ENCODE data around the gene ZBTB8OS.

The ZBTB8OS gene

DNA sequence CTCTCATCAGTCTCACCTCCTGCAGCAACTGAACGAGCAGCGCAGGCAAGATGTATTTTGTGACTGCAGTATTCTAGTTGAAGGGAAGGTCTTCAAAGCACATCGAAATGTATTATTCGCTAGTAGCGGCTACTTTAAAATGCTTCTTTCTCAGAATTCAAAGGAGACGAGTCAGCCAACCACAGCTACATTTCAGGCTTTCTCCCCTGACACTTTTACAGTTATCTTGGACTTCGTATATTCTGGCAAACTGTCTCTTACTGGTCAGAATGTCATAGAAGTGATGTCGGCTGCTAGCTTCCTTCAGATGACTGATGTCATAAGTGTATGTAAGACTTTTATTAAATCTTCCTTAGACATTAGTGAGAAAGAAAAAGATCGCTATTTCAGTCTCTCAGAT lies 57.4 kb downstream of the ZBTB8OS start:
- CTCF ChIA-PET, result no interaction called here
- no peak overlapping the region for H3K27ac ChIP-seq
- POLR2A ChIA-PET (ENCODE audit: low non-redundant PET), result no interaction called here
- DNase-seq (ENCODE audit: low spot score), result no peak
- TF ChIP-seq, protein P1, sequence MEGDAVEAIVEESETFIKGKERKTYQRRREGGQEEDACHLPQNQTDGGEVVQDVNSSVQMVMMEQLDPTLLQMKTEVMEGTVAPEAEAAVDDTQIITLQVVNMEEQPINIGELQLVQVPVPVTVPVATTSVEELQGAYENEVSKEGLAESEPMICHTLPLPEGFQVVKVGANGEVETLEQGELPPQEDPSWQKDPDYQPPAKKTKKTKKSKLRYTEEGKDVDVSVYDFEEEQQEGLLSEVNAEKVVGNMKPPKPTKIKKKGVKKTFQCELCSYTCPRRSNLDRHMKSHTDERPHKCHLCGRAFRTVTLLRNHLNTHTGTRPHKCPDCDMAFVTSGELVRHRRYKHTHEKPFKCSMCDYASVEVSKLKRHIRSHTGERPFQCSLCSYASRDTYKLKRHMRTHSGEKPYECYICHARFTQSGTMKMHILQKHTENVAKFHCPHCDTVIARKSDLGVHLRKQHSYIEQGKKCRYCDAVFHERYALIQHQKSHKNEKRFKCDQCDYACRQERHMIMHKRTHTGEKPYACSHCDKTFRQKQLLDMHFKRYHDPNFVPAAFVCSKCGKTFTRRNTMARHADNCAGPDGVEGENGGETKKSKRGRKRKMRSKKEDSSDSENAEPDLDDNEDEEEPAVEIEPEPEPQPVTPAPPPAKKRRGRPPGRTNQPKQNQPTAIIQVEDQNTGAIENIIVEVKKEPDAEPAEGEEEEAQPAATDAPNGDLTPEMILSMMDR (conservative IDR thresholded peaks at IDR 0.05; ENCODE audit: low read depth), result no peak

DNA sequence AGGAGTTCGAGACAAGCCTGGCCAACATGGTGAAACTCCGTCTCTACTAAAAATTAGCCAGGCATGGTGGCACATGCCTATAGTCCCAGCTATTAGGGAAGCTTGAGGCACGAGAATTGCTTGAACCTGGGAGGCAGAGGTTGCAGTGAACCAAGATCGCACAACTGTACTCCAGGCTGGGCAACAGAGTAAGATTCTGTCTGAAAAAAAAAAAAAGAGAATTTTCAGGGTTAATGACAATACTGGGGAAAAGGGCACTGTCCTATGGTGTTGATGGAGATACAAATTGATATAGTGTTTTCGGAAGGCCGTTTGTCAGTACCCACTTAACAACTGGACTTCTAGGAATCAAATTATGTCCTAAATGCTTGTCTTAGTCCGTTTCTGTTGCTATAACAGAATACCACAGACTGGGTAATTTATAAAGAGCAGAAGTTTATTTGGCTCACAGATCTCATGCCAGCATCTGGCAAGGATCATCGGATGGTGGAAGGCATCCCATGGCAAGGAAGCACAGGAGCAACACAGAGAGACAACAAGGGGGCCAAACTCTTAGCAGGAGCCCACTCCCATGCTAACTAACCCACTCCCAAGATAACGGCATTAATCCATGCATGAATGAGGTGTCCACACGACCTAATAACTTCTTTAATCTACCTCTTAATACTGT lies 69.9 kb downstream of the ZBTB8OS start:
- TF ChIP-seq, protein P1 (conservative IDR thresholded peaks at IDR 0.05; ENCODE audit: low read depth), result no peak
- no peak for DNase-seq (ENCODE audit: low spot score)
- ChIA-PET POLR2A (ENCODE audit: low non-redundant PET) (no interaction called here), CTCF (interaction anchor here (0.8 kb wide), 1 partner anchor 23 kb away, joined by 3 read pairs; no protein-coding TSS in a partner anchor)
- H3K27ac ChIP-seq, result no peak overlapping the region

Measured in RWPE1 (cell line).